Measurements from ENCODE around the gene PDSS2.
"Not testable (repeated sequence)": the region's sequence is repeated elsewhere in the genome, so short reads cannot be mapped to it uniquely, and the experiment has no call there.

PDSS2 gene

GRCh38 chr6:107209406-107210305 lies 249.7 kb downstream of the PDSS2 start:
- no peak for TF ChIP-seq CTCF (conservative IDR thresholded peaks at IDR 0.05; ENCODE audit: low read depth, low read length)
- no peak overlapping the region for H3K4me3 ChIP-seq (ENCODE audit: low read length)
- no peak for DNase-seq (ENCODE audit: low read depth)

DNA sequence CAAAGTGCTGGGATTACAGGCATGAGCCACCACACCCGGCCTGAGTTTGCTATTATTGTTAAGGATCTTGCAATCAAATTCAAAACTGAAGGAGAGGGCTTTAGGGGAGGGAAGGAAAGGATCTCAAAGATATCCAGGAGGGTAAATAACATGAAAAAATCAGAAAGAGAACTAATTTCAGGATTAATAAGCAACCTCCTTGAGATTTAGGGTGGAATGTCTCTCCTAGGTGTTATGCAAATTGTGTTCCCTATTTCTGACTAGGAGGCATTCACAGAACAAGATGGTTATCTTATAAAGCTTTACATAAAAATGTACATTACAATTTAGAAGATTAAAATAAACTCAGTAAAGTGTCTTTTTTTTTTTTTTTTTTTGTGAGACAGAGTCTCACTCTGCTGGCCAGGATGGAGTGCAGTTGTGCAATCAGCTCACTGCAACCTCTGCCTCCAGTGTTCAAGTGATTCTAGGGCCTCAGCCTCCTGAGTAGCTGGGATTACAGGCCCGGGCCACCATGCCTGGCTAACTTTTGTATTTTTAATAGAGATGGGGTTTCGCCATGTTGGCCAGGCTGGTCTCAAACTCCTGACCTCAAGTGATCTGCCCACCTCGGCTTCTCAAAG lies 252.0 kb downstream of the PDSS2 start:
- H3K4me3 ChIP-seq (ENCODE audit: low read length) = no peak overlapping the region
- TF ChIP-seq CTCF (conservative IDR thresholded peaks at IDR 0.05; ENCODE audit: low read depth, low read length) = no peak
- no peak for DNase-seq (ENCODE audit: low read depth)

GRCh38 chr6:107205058-107205998 lies 254.0 kb downstream of the PDSS2 start:
- TF ChIP-seq CTCF (conservative IDR thresholded peaks at IDR 0.05; ENCODE audit: low read depth, low read length) = no peak
- H3K4me3 ChIP-seq (ENCODE audit: low read length) = no peak overlapping the region
- no peak for DNase-seq (ENCODE audit: low read depth)

GRCh38 chr6:107202876-107203468 lies 256.4 kb downstream of the PDSS2 start:
- no peak for DNase-seq (ENCODE audit: low read depth)
- TF ChIP-seq CTCF (conservative IDR thresholded peaks at IDR 0.05; ENCODE audit: low read depth, low read length) = no peak
- no peak overlapping the region for H3K4me3 ChIP-seq (ENCODE audit: low read length)

- H3K4me3 ChIP-seq (ENCODE audit: low read length) = no peak overlapping the region
- no peak for TF ChIP-seq CTCF (conservative IDR thresholded peaks at IDR 0.05; ENCODE audit: low read depth, low read length)
- no peak for DNase-seq (ENCODE audit: low read depth)
Observed at GRCh38 chr6:107198631-107199416, 260.5 kb downstream of the PDSS2 start.

- TF ChIP-seq CTCF (conservative IDR thresholded peaks at IDR 0.05; ENCODE audit: low read depth, low read length) = no peak
- DNase-seq (ENCODE audit: low read depth) = no peak
- no peak overlapping the region for H3K4me3 ChIP-seq (ENCODE audit: low read length)
Observed at GRCh38 chr6:107196152-107196551, 263.2 kb downstream of the PDSS2 start.

DNA sequence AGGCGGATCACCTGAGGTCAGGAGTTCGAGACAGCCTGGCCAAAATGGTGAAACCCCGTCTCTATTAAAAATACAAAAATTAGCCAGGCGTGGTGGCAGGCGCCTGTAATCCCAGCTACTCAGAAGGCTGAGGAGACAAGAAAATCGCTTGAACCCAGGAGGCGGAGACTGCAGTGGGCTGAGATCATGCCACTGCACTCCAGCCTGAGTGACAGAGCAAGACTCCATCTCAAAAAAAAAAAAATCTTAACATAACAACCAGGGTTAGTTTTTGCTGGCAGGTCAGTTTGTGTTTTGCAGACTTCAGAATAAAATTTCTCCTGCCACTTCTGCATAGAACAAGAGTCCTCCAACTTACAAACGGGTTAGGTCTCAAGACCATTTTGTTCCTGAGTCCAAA lies 264.6 kb downstream of the PDSS2 start:
- DNase-seq (ENCODE audit: low read depth); H3K4me3 ChIP-seq (ENCODE audit: low read length): not testable (repeated sequence)

All from retinal pigment epithelial cell (primary cell).